Keratinocyte (primary cell): ENCODE measurements around the gene NDUFC2. TPM values are rescaled to one million over a fixed set of nuclear protein-coding genes. Genes with fewer than 3 reads are reported as not detected.

Experiments used
- DNase-seq: peaks from one replicate; pipeline ENCODE4 v3.0.0-alpha.2; 2011; ENCODE audit warnings: low read depth, missing footprints, low spot score
- FAIRE-seq: peaks from 2 replicates; lab custom pipeline; 2011; peaks lifted over from hg19 to GRCh38; lab: Jason Lieb, UNC
- H2AFZ ChIP-seq: 2 replicates; pipeline ENCODE4 v1.6.0; 2012; ENCODE audit warnings: low read length, control low read depth, inconsistent platforms; ENCODE audit not compliant: control insufficient read depth
- H3K27ac ChIP-seq: 2 replicates; pipeline ENCODE4 v1.5.1; 2011; ENCODE audit warnings: low read length; ENCODE audit not compliant: control insufficient read depth, insufficient read depth
- H3K27me3 ChIP-seq: 3 replicates; pipeline ENCODE4 v1.6.0; 2011; ENCODE audit warnings: low read length; ENCODE audit not compliant: control insufficient read depth, insufficient read depth; ENCODE audit errors: extremely low read depth
- H3K36me3 ChIP-seq, 2 experiments: 2 replicates in 1 of 2; 3 replicates in 1 of 2; pipeline ENCODE4 v1.5.1; 2011; ENCODE audit warnings: low read length in 2 of 2, mild to moderate bottlenecking in 1 of 2; ENCODE audit not compliant: control insufficient read depth in 2 of 2, insufficient read depth in 2 of 2; ENCODE audit errors: extremely low read depth in 1 of 2
- H3K4me1 ChIP-seq: 3 replicates; pipeline ENCODE4 v1.5.1; 2011; ENCODE audit warnings: low read length; ENCODE audit not compliant: control insufficient read depth, insufficient read depth; ENCODE audit errors: extremely low read depth
- H3K4me2 ChIP-seq: 3 replicates; pipeline ENCODE4 v1.6.0; 2011; ENCODE audit warnings: low read depth, low read length; ENCODE audit not compliant: control insufficient read depth, insufficient read depth; ENCODE audit errors: extremely low read depth
- H3K4me3 ChIP-seq, 3 experiments: fragments of 200-600 bp in 1 of 3; sonication (generic) in 1 of 3; 2 replicates in 2 of 3; 3 replicates in 1 of 3; pipeline ENCODE4 v1.5.1; 2011 to 2016; ENCODE audit warnings: low read length in 3 of 3, mild to moderate bottlenecking in 3 of 3, control low read depth in 2 of 3, inconsistent platforms in 1 of 3, low read depth in 1 of 3, mixed read lengths in 1 of 3, mixed run types in 1 of 3, moderate library complexity in 1 of 3; ENCODE audit not compliant: control insufficient read depth in 2 of 3, insufficient read depth in 2 of 3; ENCODE audit errors: extremely low read depth in 1 of 3
- H3K79me2 ChIP-seq: 2 replicates; pipeline ENCODE4 v1.6.0; 2012; ENCODE audit warnings: low read length; ENCODE audit not compliant: control insufficient read depth, insufficient read depth
- H3K9ac ChIP-seq: 3 replicates; pipeline ENCODE4 v1.6.0; 2011; ENCODE audit warnings: low read length; ENCODE audit not compliant: control insufficient read depth, insufficient read depth; ENCODE audit errors: extremely low read depth
- H3K9me1 ChIP-seq: 3 replicates; pipeline ENCODE4 v1.6.0; 2011; ENCODE audit warnings: low read length; ENCODE audit not compliant: control insufficient read depth, insufficient read depth; ENCODE audit errors: extremely low read depth
- H3K9me3 ChIP-seq: 2 replicates; pipeline ENCODE4 v1.5.1; 2012; ENCODE audit warnings: low read depth, low read length; ENCODE audit not compliant: control insufficient read depth
- H4K20me1 ChIP-seq: 3 replicates; pipeline ENCODE4 v1.6.0; 2011; ENCODE audit warnings: low read length; ENCODE audit not compliant: control insufficient read depth, insufficient read depth; ENCODE audit errors: extremely low read depth
- CTCF ChIP-seq, 3 experiments: IDR thresholded peaks in 1 of 3; conservative IDR thresholded peaks in 1 of 3; optimal IDR thresholded peaks in 1 of 3; 2 replicates in 2 of 3; 3 replicates in 1 of 3; pipeline versions ENCODE3 to v1.5.1; 2011; ENCODE audit warnings: low read length in 3 of 3, mild to moderate bottlenecking in 3 of 3, moderate library complexity in 2 of 3, control low read depth in 1 of 3, inconsistent platforms in 1 of 3; ENCODE audit not compliant: insufficient read depth in 2 of 3; ENCODE audit errors: extremely low read depth in 1 of 3
- EZH2 ChIP-seq: IDR thresholded peaks from one replicate; pipeline ENCODE4 v1.6.1; 2012; ENCODE audit warnings: inconsistent platforms, mild to moderate bottlenecking, low read length, moderate library complexity
- dilution Hi-C: fragments of 300-500 bp; cut with MboI; formaldehyde crosslinking; loops from one replicate; pipeline ENCODE4 v1.7.0; 2020; ENCODE audit warnings: low sequenced_read_pairs; ENCODE audit not compliant: extremely low pct_ligation_motif_present
- polyA plus RNA-seq, 5 experiments: library from polyadenylated mRNA; depleted of rRNA in 3 of 5; stranded (reverse) in 3 of 5; stranded (forward) in 1 of 5; unstranded in 1 of 5; fragments of >200 nt; gene quantifications; 1 replicate in 1 of 5; 2 replicates in 3 of 5; 3 replicates in 1 of 5; pipeline versions ENCODE4 v1.2.1 to v1.2.3, GENCODE V29; 2011 to 2012; ENCODE audit warnings: missing spikeins in 2 of 5, low read depth in 1 of 5, low replicate concordance in 1 of 5

Gene NDUFC2
- polyA plus RNA-seq, 1 donor (not counting 4 experiments of a cell fraction or from before 2014, with no cell fraction given) = 150 TPM

- Histone ChIP-seq H3K79me2 (no peaks in the 10 kb centered on the region), H3K36me3 (peaks cover 0 to 3% of the 10 kb centered on the region in 2 experiments), H3K27ac (no peak overlapping the region), H3K9ac (no peak overlapping the region), H3K27me3 (no peaks in the 10 kb centered on the region), H4K20me1 (no peaks in the 10 kb centered on the region), H2AFZ (no peak overlapping the region), H3K9me1 (no peaks in the 10 kb centered on the region), H3K9me3 (no peaks in the 10 kb centered on the region), H3K4me3 (no peak overlapping the region), H3K4me2 (no peak overlapping the region), H3K4me1 (no peaks in the 10 kb centered on the region)
- dilution Hi-C loops = no loop called here
- FAIRE-seq (no peak), DNase-seq (no peak)
- TF ChIP-seq CTCF (optimal IDR thresholded peaks at IDR 0.05 in 1 of 3, IDR thresholded peaks at IDR 0.05 in 1 of 3, conservative IDR thresholded peaks at IDR 0.05 in 1 of 3; ENCODE audit: extremely low read depth in 1 of 3, insufficient read depth in 2 of 3, low read length in 3 of 3) (no peak), EZH2 (no peak)
These were observed 17.0 kb downstream of the NDUFC2 start for GRCh38 chr11:78062671-78063070.

GRCh38 chr11:78061921-78062311, 17.7 kb downstream of the NDUFC2 start:
- H3K4me1 ChIP-seq = no peaks in the 10 kb centered on the region
- TF ChIP-seq CTCF (optimal IDR thresholded peaks at IDR 0.05 in 1 of 3, IDR thresholded peaks at IDR 0.05 in 1 of 3, conservative IDR thresholded peaks at IDR 0.05 in 1 of 3; ENCODE audit: extremely low read depth in 1 of 3, insufficient read depth in 2 of 3, low read length in 3 of 3) = no peak
- TF ChIP-seq EZH2 = no peak
- H4K20me1 ChIP-seq = no peaks in the 10 kb centered on the region
- H3K27ac ChIP-seq = no peak overlapping the region
- no peaks in the 10 kb centered on the region for H3K79me2 ChIP-seq
- dilution Hi-C loops = no loop called here
- H3K36me3 ChIP-seq = no peaks in the 10 kb centered on the region
- peak overlapping the region; percentile 51 for H2AFZ ChIP-seq
- no peaks in the 10 kb centered on the region for H3K9me1 ChIP-seq
- H3K9ac ChIP-seq = no peak overlapping the region
- no peaks in the 10 kb centered on the region for H3K9me3 ChIP-seq
- FAIRE-seq = no peak
- no peak for DNase-seq
- no peaks in the 10 kb centered on the region for H3K27me3 ChIP-seq
- no peak overlapping the region for H3K4me3 ChIP-seq
- no peak overlapping the region for H3K4me2 ChIP-seq
